ENCODE results near the gene PDE11A.

DNA sequence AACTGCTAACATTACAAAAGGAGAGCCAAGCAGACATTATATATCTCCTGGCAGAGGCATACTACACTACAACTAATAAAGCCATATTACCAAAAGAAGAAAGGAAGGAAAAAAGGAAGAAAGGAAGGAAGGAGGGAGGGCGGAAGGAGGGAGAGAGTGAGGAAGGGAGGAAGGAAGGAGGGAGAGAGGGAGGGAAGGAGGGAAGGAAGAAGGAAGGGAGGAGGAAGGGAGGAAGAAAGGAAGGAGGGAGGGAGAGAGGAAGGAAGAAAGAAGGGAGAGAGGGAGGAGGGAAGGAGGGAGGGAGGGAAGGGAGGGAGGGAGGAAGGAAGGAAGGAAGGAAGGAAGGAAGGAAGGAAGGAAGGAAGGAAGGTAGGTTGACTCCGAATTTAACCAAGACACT lies 133.4 kb downstream of the PDE11A start:
- TF ChIP-seq, protein P1, sequence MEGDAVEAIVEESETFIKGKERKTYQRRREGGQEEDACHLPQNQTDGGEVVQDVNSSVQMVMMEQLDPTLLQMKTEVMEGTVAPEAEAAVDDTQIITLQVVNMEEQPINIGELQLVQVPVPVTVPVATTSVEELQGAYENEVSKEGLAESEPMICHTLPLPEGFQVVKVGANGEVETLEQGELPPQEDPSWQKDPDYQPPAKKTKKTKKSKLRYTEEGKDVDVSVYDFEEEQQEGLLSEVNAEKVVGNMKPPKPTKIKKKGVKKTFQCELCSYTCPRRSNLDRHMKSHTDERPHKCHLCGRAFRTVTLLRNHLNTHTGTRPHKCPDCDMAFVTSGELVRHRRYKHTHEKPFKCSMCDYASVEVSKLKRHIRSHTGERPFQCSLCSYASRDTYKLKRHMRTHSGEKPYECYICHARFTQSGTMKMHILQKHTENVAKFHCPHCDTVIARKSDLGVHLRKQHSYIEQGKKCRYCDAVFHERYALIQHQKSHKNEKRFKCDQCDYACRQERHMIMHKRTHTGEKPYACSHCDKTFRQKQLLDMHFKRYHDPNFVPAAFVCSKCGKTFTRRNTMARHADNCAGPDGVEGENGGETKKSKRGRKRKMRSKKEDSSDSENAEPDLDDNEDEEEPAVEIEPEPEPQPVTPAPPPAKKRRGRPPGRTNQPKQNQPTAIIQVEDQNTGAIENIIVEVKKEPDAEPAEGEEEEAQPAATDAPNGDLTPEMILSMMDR (IDR thresholded peaks at IDR 0.05; ENCODE audit: control extremely low read depth in 1 of 3, insufficient read depth in 1 of 3, low read depth in 1 of 3, low read length in 3 of 3) = no peak
- no peak for TF ChIP-seq EZH2 (IDR thresholded peaks at IDR 0.05; ENCODE audit: low read depth, low read length, severe bottlenecking)
- TF ChIP-seq JUND (IDR thresholded peaks at IDR 0.05; ENCODE audit: low read length) = no peak
- TF ChIP-seq EGR1 (IDR thresholded peaks at IDR 0.05; ENCODE audit: borderline replicate concordance, low read depth, low read length) = no peak
- no peak for TF ChIP-seq ASH2L (IDR thresholded peaks at IDR 0.05; ENCODE audit: low read length)
- TF ChIP-seq JUN (IDR thresholded peaks at IDR 0.05; ENCODE audit: low read depth, low read length) = no peak
- TF ChIP-seq POLR2AphosphoS5 (IDR thresholded peaks at IDR 0.05; ENCODE audit: low read depth, low read length) = no peak
- TF ChIP-seq, protein P2, sequence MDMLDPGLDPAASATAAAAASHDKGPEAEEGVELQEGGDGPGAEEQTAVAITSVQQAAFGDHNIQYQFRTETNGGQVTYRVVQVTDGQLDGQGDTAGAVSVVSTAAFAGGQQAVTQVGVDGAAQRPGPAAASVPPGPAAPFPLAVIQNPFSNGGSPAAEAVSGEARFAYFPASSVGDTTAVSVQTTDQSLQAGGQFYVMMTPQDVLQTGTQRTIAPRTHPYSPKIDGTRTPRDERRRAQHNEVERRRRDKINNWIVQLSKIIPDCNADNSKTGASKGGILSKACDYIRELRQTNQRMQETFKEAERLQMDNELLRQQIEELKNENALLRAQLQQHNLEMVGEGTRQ (IDR thresholded peaks at IDR 0.05; ENCODE audit: low read length) = no peak

Data from H1 (cell line).